Activated CD4-positive, alpha-beta memory T cell treated with anti-CD3 and anti-CD28 coated beads for 36 hours (primary cell): ENCODE data around the gene DSTYK. TPM values are rescaled to one million over a fixed set of nuclear protein-coding genes. Genes with fewer than 3 reads are reported as not detected.
"Not testable (repeated sequence)": the region's sequence is repeated elsewhere in the genome, so short reads cannot be mapped to it uniquely, and the experiment has no call there.

Experiments
- CTCF ChIA-PET: fragments of 350-600 bp; sonication (Branson Sonifier 250); formaldehyde crosslinking; loops from one replicate; lab custom pipeline; 2021; ENCODE audit warnings: antibody characterized with exemption, inconsistent platforms; lab: Charles Lee
- POLR2A ChIA-PET: fragments of 350-600 bp; sonication (Branson Sonifier 250); formaldehyde crosslinking; loops from one replicate; lab custom pipeline; 2021; ENCODE audit warnings: antibody characterized with exemption; lab: Charles Lee
- DNase-seq: peaks from one replicate; pipeline ENCODE4 v3.0.0-alpha.2; 2020
- H3K27ac Mint-ChIP-seq: one replicate; pipeline ENCODE4 v1.8.0; 2021; ENCODE audit warnings: mixed read lengths
- H3K27me3 Mint-ChIP-seq: one replicate; pipeline ENCODE4 v1.8.0; 2021; ENCODE audit warnings: mixed read lengths
- H3K36me3 Mint-ChIP-seq: one replicate; pipeline ENCODE4 v1.8.0; 2021; ENCODE audit warnings: mixed read lengths
- H3K4me1 Mint-ChIP-seq: one replicate; pipeline ENCODE4 v1.8.0; 2021; ENCODE audit warnings: low read depth, mixed read lengths
- H3K4me3 Mint-ChIP-seq: one replicate; pipeline ENCODE4 v1.8.0; 2021; ENCODE audit warnings: mild to moderate bottlenecking, mixed read lengths
- H3K9me3 Mint-ChIP-seq: one replicate; pipeline ENCODE4 v1.8.0; 2021; ENCODE audit warnings: mixed read lengths
- intact Hi-C: fragments of 100-400 bp; cut with micrococcal nuclease; formaldehyde crosslinking; loops from one replicate; pipeline ENCODE4 v1.15.1; 2023
- total RNA-seq, 2 experiments: library from RNA; stranded (reverse); gene quantifications; one replicate each; pipeline ENCODE4 v1.2.3, GENCODE V29; 2021

DSTYK gene
- total RNA-seq, 2 experiments from 2014 or later: 9.0 to 9.8 TPM

DNA sequence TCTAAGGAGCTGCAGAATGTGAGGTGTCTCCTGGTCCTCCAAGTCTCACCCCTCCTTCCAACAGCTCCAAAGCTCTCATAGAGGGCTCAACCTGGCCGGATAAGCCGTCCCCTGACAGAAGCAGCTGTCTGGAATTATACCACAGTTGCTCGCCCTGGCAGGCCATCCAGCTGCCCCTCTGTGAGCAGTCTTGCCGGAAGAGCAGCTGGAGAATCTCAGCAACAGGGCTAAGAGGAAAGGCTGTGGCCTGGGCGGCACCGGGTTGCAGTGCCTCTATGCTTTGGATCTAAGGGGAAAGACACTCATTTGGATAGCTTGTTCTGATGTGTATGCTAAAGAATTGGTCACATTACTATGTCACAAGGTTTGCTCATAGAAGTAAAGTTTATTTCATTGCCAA is 28.6 kb upstream of the DSTYK start:
- Mint-ChIP-seq H3K4me1 (peaks cover 34% of the 10 kb centered on the region), H3K36me3 (peaks cover 1% of the 10 kb centered on the region), H3K9me3 (no peaks in the 10 kb centered on the region), H3K4me3 (no peak overlapping the region), H3K27ac (no peak overlapping the region), H3K27me3 (peaks cover 5% of the 10 kb centered on the region)
- DNase-seq: peak; percentile 51
- POLR2A ChIA-PET: interaction anchor here (1.2 kb wide), 1 partner anchor 10 kb away, joined by 5 read pairs; no protein-coding TSS in a partner anchor
- intact Hi-C loops: no loop called here
- CTCF ChIA-PET: interaction anchor here (0.6 to 6.6 kb wide), 5 partner anchors 11 to 115 kb away, joined by 3 to 54 read pairs (median 5); partner anchors contain the start of gene TMCC2

GRCh38 chr1:205239078-205239477 is 27.6 kb upstream of the DSTYK start:
- Mint-ChIP-seq H3K36me3 (peaks cover 1% of the 10 kb centered on the region), H3K27me3 (peaks cover 5% of the 10 kb centered on the region), H3K27ac (no peak overlapping the region), H3K4me3 (no peak overlapping the region), H3K4me1 (peaks cover 34% of the 10 kb centered on the region), H3K9me3 (no peaks in the 10 kb centered on the region)
- ChIA-PET CTCF (interaction anchor here (1.2 to 6.6 kb wide), 6 partner anchors 11 to 98 kb away, joined by 3 to 54 read pairs (median 5); partner anchors contain the start of gene TMCC2), POLR2A (interaction anchor here (2.2 to 2.3 kb wide), 2 partner anchors 9 to 11 kb away, joined by 8 to 10 read pairs; partner anchors contain the start of gene TMCC2)
- intact Hi-C loops: loop anchor here (2.0 kb wide), 1 partner anchor 34 kb away; no protein-coding TSS in a partner anchor
- no peak for DNase-seq

GRCh38 chr1:205237526-205238484 is 26.3 kb upstream of the DSTYK start:
- peak; percentile 77 for DNase-seq
- ChIA-PET CTCF (interaction anchor here (0.6 to 6.6 kb wide), 7 partner anchors 9 to 147 kb away, joined by 3 to 54 read pairs (median 3); partner anchors contain the start of gene TMCC2), POLR2A (interaction anchor here (0.8 to 2.3 kb wide), 7 partner anchors 8 to 82 kb away, joined by 3 to 10 read pairs (median 5); partner anchors contain the start of gene TMCC2)
- Mint-ChIP-seq H3K4me3 (peak overlapping the region; percentile 50), H3K27ac (peak overlapping the region; percentile 92), H3K36me3 (peaks cover 1% of the 10 kb centered on the region), H3K27me3 (peaks cover 5% of the 10 kb centered on the region), H3K4me1 (peaks cover 41% of the 10 kb centered on the region), H3K9me3 (no peaks in the 10 kb centered on the region)
- intact Hi-C loops: loop anchor here (1.0 to 2.0 kb wide), 3 partner anchors 8 to 47 kb away; no protein-coding TSS in a partner anchor

GRCh38 chr1:205236951-205237475 is 25.5 kb upstream of the DSTYK start:
- DNase-seq: no peak
- H3K9me3 Mint-ChIP-seq: no peaks in the 10 kb centered on the region
- no peaks in the 10 kb centered on the region for H3K36me3 Mint-ChIP-seq
- POLR2A ChIA-PET: interaction anchor here (0.8 to 2.3 kb wide), 4 partner anchors 9 to 42 kb away, joined by 3 to 10 read pairs (median 6); partner anchors contain the start of gene TMCC2
- peaks cover 48% of the 10 kb centered on the region for H3K4me1 Mint-ChIP-seq
- peaks cover 5% of the 10 kb centered on the region for H3K27me3 Mint-ChIP-seq
- CTCF ChIA-PET: interaction anchor here (0.6 to 6.6 kb wide), 3 partner anchors 8 to 147 kb away, joined by 3 to 54 read pairs (median 39); partner anchors contain the start of gene TMCC2
- intact Hi-C loops: no loop called here
- no peak overlapping the region for H3K4me3 Mint-ChIP-seq
- H3K27ac Mint-ChIP-seq: peak overlapping the region; percentile 92

DNA sequence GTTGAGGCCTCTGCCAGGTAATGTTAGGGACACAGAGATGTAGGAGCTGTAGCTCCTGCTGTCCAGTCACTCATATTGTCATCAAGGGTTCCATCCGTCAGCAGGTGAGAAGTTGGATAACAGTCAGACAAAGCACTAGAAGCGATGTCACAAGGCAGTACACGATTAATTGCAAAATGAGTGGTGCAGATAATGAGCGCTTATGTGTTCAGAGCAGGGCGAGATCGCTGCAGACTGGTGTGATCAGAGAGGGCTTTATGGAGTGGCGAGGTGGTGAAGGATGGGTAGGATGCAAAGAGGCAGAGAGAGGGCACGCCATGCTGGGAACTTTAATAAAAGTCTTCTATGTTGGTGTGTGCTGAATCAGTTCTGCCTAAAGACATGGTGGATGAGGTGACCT is 25.0 kb upstream of the DSTYK start:
- H3K36me3 Mint-ChIP-seq: no peaks in the 10 kb centered on the region
- CTCF ChIA-PET: interaction anchor here (6.6 kb wide), 1 partner anchor 19 kb away, joined by 54 read pairs; no protein-coding TSS in a partner anchor
- no peak for DNase-seq
- peaks cover 5% of the 10 kb centered on the region for H3K27me3 Mint-ChIP-seq
- peak overlapping the region; percentile 18 for H3K27ac Mint-ChIP-seq
- H3K9me3 Mint-ChIP-seq: no peaks in the 10 kb centered on the region
- intact Hi-C loops: no loop called here
- H3K4me1 Mint-ChIP-seq: peaks cover 50% of the 10 kb centered on the region
- POLR2A ChIA-PET: interaction anchor here (1.5 kb wide), 1 partner anchor 39 kb away, joined by 6 read pairs; no protein-coding TSS in a partner anchor
- no peak overlapping the region for H3K4me3 Mint-ChIP-seq

GRCh38 chr1:205235951-205236350 is 24.4 kb upstream of the DSTYK start:
- ChIA-PET CTCF (interaction anchor here (1.7 to 6.6 kb wide), 2 partner anchors 10 to 20 kb away, joined by 3 to 54 read pairs; no protein-coding TSS in a partner anchor), POLR2A (no interaction called here)
- H3K4me1 Mint-ChIP-seq: peaks cover 50% of the 10 kb centered on the region
- H3K9me3 Mint-ChIP-seq: no peaks in the 10 kb centered on the region
- intact Hi-C loops: no loop called here
- no peaks in the 10 kb centered on the region for H3K36me3 Mint-ChIP-seq
- peaks cover 5% of the 10 kb centered on the region for H3K27me3 Mint-ChIP-seq
- no peak overlapping the region for H3K27ac Mint-ChIP-seq
- H3K4me3 Mint-ChIP-seq: no peak overlapping the region
- no peak for DNase-seq

GRCh38 chr1:205233986-205234385 is 22.5 kb upstream of the DSTYK start:
- H3K9me3 Mint-ChIP-seq, H3K36me3 Mint-ChIP-seq, H3K27me3 Mint-ChIP-seq, H3K27ac Mint-ChIP-seq, H3K4me3 Mint-ChIP-seq, DNase-seq, POLR2A ChIA-PET: not testable (repeated sequence)
- H3K4me1 Mint-ChIP-seq: peaks cover 55% of the 10 kb centered on the region
- CTCF ChIA-PET: interaction anchor here (0.7 to 9.8 kb wide), 2 partner anchors 23 to 92 kb away, joined by 3 to 338 read pairs; no protein-coding TSS in a partner anchor
- intact Hi-C loops: loop anchor here (2.0 kb wide), 1 partner anchor 13 kb away; no protein-coding TSS in a partner anchor

DNA sequence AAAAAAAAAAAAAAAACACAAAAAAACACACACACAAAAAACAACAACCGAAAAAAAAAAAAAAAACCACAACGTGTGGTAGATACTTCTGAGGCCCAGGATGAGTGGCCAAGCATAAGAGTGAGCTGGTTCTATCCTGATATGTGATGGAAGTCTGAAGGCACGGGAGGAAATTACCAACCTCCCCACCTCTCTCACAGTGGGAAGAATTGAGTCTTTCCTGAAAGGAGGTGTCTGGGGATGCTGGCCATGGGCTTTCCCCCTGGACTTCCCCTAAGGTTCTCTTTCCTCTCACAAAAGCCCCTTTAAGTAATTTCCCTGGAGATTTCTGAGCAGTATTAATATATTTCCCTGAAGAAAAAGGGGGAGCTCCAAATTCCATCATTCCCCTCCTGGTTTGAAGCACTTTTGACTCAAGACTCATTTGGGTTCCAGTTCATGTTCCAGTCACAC is 21.5 kb upstream of the DSTYK start:
- peak overlapping the region; percentile 5 for H3K27ac Mint-ChIP-seq
- peaks cover 46% of the 10 kb centered on the region for H3K4me1 Mint-ChIP-seq
- DNase-seq: peak; percentile 44
- CTCF ChIA-PET: interaction anchor here (0.8 to 9.8 kb wide), 5 partner anchors 24 to 1026 kb away, joined by 3 to 338 read pairs (median 3); no protein-coding TSS in a partner anchor
- intact Hi-C loops: loop anchor here (2.0 kb wide), 1 partner anchor 14 kb away; no protein-coding TSS in a partner anchor
- H3K4me3 Mint-ChIP-seq: no peak overlapping the region
- POLR2A ChIA-PET: interaction anchor here (1.4 to 1.5 kb wide), 2 partner anchors 29 to 33 kb away, joined by 3 read pairs; no protein-coding TSS in a partner anchor
- H3K27me3 Mint-ChIP-seq: peaks cover 2% of the 10 kb centered on the region
- H3K9me3 Mint-ChIP-seq: no peaks in the 10 kb centered on the region
- H3K36me3 Mint-ChIP-seq: no peaks in the 10 kb centered on the region

- CTCF ChIA-PET: interaction anchor here (1.7 to 9.8 kb wide), 3 partner anchors 24 to 93 kb away, joined by 3 to 338 read pairs (median 5); no protein-coding TSS in a partner anchor
- H3K9me3 Mint-ChIP-seq: no peaks in the 10 kb centered on the region
- no peaks in the 10 kb centered on the region for H3K36me3 Mint-ChIP-seq
- POLR2A ChIA-PET: interaction anchor here (1.0 to 1.5 kb wide), 3 partner anchors 22 to 32 kb away, joined by 3 to 4 read pairs (median 3); no protein-coding TSS in a partner anchor
- H3K4me3 Mint-ChIP-seq: no peak overlapping the region
- no peak for DNase-seq
- H3K4me1 Mint-ChIP-seq: peaks cover 43% of the 10 kb centered on the region
- peak overlapping the region; percentile 3 for H3K27ac Mint-ChIP-seq
- H3K27me3 Mint-ChIP-seq: peaks cover 1% of the 10 kb centered on the region
- intact Hi-C loops: loop anchor here (2.0 kb wide), 1 partner anchor 15 kb away; no protein-coding TSS in a partner anchor
Observed at GRCh38 chr1:205232127-205232820, 20.8 kb upstream of the DSTYK start.

DNA sequence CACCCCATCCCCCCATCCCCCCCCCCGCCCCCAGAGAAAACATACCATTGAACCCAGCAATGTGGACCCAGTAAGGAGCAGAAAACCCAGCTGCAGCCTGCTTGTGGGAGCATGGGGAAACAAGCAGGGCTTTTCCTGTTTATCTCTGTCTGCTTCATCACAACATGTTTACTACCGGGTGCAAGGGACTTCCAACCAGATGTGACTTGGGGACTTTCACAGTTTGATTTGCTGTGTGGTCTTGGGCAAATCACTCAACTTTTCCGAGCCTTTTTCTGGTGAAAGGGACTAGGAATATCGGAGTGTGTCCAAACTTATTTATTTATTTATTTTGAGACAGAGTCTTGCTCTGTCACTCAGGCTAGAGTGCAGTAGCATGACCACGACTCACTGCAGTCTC is 19.5 kb upstream of the DSTYK start:
- no peak overlapping the region for H3K27ac Mint-ChIP-seq
- H3K9me3 Mint-ChIP-seq: no peaks in the 10 kb centered on the region
- peaks cover 7% of the 10 kb centered on the region for H3K27me3 Mint-ChIP-seq
- CTCF ChIA-PET: interaction anchor here (1.9 to 9.8 kb wide), 4 partner anchors 26 to 94 kb away, joined by 5 to 338 read pairs (median 13); no protein-coding TSS in a partner anchor
- POLR2A ChIA-PET: no interaction called here
- H3K36me3 Mint-ChIP-seq: no peaks in the 10 kb centered on the region
- intact Hi-C loops: no loop called here
- DNase-seq: no peak
- peaks cover 39% of the 10 kb centered on the region for H3K4me1 Mint-ChIP-seq
- no peak overlapping the region for H3K4me3 Mint-ChIP-seq
